K562 (cell line): ENCODE results near the gene API5. TPM values are rescaled to one million over a fixed set of nuclear protein-coding genes. Genes with fewer than 3 reads are reported as not detected.
A peak's percentile ranks its signal among the peaks of the same experiment; 100 is the strongest.

Source experiments
- BACH1 ChIP-seq: fragments of 200-800 bp; sonication (Bioruptor generic); IDR thresholded peaks from 2 replicates; pipeline ENCODE4 v1.6.1; 2016; ENCODE audit warnings: missing genetic modification characterization, missing compliant biosample characterization
- BCOR ChIP-seq: fragments of 450-650 bp; IDR thresholded peaks from 2 replicates; pipeline ENCODE4 v1.6.1; 2016
- CBX3 ChIP-seq, 2 experiments: IDR thresholded peaks; 1 replicate in 1 of 2; 2 replicates in 1 of 2; pipeline ENCODE4 v1.6.1; 2012; ENCODE audit warnings: inconsistent platforms in 2 of 2, low read length in 2 of 2, borderline replicate concordance in 1 of 2, control low read depth in 1 of 2
- FOSL1 ChIP-seq: fragments of 200-800 bp; sonication (Bioruptor generic); conservative IDR thresholded peaks from 2 replicates; pipeline ENCODE4 v1.6.1; 2016; ENCODE audit warnings: missing genetic modification characterization, missing compliant biosample characterization
- MED1 ChIP-seq: sonication (generic); formaldehyde crosslinking; IDR thresholded peaks from 2 replicates; pipeline ENCODE4 v1.8.1; 2023; ENCODE audit warnings: missing genetic modification reagents, borderline replicate concordance
- NELFE ChIP-seq: IDR thresholded peaks from 2 replicates; pipeline ENCODE4 v1.6.1; 2011; ENCODE audit warnings: mild to moderate bottlenecking; ENCODE audit not compliant: insufficient read depth, insufficient read length
- NFE2 ChIP-seq: IDR thresholded peaks from 2 replicates; pipeline ENCODE4 v1.6.1; 2014; ENCODE audit warnings: antibody characterized with exemption, low read depth
- POLR2AphosphoS2 ChIP-seq: IDR thresholded peaks from 2 replicates; pipeline ENCODE4 v1.6.1; 2012; ENCODE audit warnings: low read length, improper control_type of control experiment
- ZNF431 ChIP-seq: sonication (generic); formaldehyde crosslinking; IDR thresholded peaks from 2 replicates; pipeline ENCODE4 v1.8.0; 2022; ENCODE audit warnings: mild to moderate bottlenecking, missing genetic modification reagents
- ZNF778 ChIP-seq: fragments of 450-650 bp; formaldehyde crosslinking; IDR thresholded peaks from 2 replicates; pipeline ENCODE4 v1.4.0; 2020; ENCODE audit warnings: mild to moderate bottlenecking, moderate library complexity
- polyA plus RNA-seq, 8 experiments: library from polyadenylated mRNA; depleted of rRNA in 4 of 8; stranded (reverse) in 5 of 8; unstranded in 3 of 8; fragments of >200 nt; fragmentation: Nextera tagmentation in 2 of 8; fragmentation: Illumina TruSeq in 1 of 8; extraction: Ambion mirVana in 2 of 8; extraction: Trizol in 1 of 8; gene quantifications; 2 replicates each; pipeline versions ENCODE4 v1.2.1 to v1.2.3, GENCODE V29; 2011 to 2014; ENCODE audit warnings: inconsistent platforms in 1 of 8, missing spikeins in 1 of 8
- total RNA-seq, 7 experiments: library from RNA; depleted of rRNA in 6 of 7; stranded (reverse); fragments of >200 nt in 6 of 7; fragmentation: Illumina TruSeq in 2 of 7; extraction: Trizol in 2 of 7; gene quantifications; 2 replicates each; pipeline versions ENCODE4 v1.2.1 to v1.2.3, GENCODE V29; 2011 to 2021; ENCODE audit warnings: low replicate concordance in 1 of 7
- TF ChIP-seq, protein P1 (sequence below): fragments of 250-450 bp; sonication (Bioruptor Pico); IDR thresholded peaks from 2 replicates; pipeline ENCODE4 v1.5.0; 2022; ENCODE audit warnings: mild to moderate bottlenecking
- TF ChIP-seq, protein P2 (sequence below): fragments of 250-450 bp; sonication (Bioruptor Pico); IDR thresholded peaks from 2 replicates; pipeline ENCODE4 v1.8.0; 2021; ENCODE audit warnings: moderate library complexity, mild to moderate bottlenecking, inconsistent platforms
- TF ChIP-seq, protein P3 (sequence below): fragments of 450-650 bp; formaldehyde crosslinking; IDR thresholded peaks from 2 replicates; pipeline ENCODE4 v1.4.0; 2020; ENCODE audit warnings: mild to moderate bottlenecking, moderate library complexity
- TF ChIP-seq, protein P4 (sequence below), 2 experiments: fragments of 450-650 bp in 1 of 2; IDR thresholded peaks; 2 replicates each; pipeline ENCODE4 v1.6.1; 2011 to 2017; ENCODE audit warnings: low read depth in 2 of 2, antibody characterized with exemption in 1 of 2, borderline replicate concordance in 1 of 2, low read length in 1 of 2, mild to moderate bottlenecking in 1 of 2, mixed read lengths in 1 of 2; ENCODE audit not compliant: control insufficient read depth in 1 of 2
- TF ChIP-seq, protein P5 (sequence below): IDR thresholded peaks from 2 replicates; pipeline ENCODE4 v1.6.1; 2011; ENCODE audit not compliant: insufficient read length; ENCODE audit errors: extremely low read depth

API5 gene
- total and polyA plus RNA-seq, 9 of the 15 experiments (the other 6 are each of a cell fraction or from before 2014, with no cell fraction given) = 59.8 to 146 (median 123) TPM

DNA sequence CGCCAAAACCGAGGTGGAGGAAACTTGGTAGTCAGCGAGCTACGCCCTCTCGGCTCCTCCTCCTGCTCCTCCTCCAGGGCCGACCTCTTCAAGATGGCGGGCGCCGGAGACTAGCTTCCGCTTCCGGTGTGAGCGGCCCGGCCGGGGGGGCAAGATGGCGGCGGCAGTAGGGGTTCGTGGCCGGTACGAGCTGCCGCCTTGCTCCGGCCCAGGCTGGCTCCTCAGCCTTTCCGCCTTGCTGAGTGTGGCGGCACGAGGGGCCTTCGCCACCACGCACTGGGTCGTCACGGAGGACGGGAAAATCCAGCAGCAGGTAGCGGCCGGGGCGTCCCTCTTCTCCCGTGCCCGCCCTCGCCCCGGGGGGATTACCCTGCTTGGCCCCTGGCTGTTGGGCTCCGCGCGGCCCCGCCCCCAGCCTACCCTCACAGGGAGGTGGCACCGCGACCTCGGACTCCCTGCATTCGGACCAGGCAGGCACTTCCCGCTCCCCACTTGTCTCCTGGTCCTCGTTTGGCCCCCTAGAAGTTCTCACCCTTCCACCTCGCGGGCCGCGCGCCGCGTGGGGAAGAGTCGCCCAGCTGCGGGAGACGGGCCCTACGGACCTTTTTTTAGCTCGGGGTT is 47.1 kb downstream of the API5 start, which contains the start of gene TTC17 (continued):
- TF ChIP-seq, protein P1, sequence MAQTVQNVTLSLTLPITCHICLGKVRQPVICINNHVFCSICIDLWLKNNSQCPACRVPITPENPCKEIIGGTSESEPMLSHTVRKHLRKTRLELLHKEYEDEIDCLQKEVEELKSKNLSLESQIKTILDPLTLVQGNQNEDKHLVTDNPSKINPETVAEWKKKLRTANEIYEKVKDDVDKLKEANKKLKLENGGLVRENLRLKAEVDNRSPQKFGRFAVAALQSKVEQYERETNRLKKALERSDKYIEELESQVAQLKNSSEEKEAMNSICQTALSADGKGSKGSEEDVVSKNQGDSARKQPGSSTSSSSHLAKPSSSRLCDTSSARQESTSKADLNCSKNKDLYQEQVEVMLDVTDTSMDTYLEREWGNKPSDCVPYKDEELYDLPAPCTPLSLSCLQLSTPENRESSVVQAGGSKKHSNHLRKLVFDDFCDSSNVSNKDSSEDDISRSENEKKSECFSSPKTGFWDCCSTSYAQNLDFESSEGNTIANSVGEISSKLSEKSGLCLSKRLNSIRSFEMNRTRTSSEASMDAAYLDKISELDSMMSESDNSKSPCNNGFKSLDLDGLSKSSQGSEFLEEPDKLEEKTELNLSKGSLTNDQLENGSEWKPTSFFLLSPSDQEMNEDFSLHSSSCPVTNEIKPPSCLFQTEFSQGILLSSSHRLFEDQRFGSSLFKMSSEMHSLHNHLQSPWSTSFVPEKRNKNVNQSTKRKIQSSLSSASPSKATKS (CRISPR knock-in tag) = no peak
- TF ChIP-seq FOSL1 (tag) = peak; percentile 10; the same call in 1 of the 2 replicates
- TF ChIP-seq, protein P2, sequence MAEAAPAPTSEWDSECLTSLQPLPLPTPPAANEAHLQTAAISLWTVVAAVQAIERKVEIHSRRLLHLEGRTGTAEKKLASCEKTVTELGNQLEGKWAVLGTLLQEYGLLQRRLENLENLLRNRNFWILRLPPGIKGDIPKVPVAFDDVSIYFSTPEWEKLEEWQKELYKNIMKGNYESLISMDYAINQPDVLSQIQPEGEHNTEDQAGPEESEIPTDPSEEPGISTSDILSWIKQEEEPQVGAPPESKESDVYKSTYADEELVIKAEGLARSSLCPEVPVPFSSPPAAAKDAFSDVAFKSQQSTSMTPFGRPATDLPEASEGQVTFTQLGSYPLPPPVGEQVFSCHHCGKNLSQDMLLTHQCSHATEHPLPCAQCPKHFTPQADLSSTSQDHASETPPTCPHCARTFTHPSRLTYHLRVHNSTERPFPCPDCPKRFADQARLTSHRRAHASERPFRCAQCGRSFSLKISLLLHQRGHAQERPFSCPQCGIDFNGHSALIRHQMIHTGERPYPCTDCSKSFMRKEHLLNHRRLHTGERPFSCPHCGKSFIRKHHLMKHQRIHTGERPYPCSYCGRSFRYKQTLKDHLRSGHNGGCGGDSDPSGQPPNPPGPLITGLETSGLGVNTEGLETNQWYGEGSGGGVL (CRISPR knock-in tag) = no peak
- no peak for TF ChIP-seq POLR2AphosphoS2
- TF ChIP-seq, protein P3, sequence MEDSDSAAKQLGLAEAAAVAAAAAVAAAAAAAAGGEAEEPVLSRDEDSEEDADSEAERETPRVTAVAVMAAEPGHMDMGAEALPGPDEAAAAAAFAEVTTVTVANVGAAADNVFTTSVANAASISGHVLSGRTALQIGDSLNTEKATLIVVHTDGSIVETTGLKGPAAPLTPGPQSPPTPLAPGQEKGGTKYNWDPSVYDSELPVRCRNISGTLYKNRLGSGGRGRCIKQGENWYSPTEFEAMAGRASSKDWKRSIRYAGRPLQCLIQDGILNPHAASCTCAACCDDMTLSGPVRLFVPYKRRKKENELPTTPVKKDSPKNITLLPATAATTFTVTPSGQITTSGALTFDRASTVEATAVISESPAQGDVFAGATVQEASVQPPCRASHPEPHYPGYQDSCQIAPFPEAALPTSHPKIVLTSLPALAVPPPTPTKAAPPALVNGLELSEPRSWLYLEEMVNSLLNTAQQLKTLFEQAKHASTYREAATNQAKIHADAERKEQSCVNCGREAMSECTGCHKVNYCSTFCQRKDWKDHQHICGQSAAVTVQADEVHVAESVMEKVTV (CRISPR knock-in tag) = no peak
- TF ChIP-seq, protein P4, sequence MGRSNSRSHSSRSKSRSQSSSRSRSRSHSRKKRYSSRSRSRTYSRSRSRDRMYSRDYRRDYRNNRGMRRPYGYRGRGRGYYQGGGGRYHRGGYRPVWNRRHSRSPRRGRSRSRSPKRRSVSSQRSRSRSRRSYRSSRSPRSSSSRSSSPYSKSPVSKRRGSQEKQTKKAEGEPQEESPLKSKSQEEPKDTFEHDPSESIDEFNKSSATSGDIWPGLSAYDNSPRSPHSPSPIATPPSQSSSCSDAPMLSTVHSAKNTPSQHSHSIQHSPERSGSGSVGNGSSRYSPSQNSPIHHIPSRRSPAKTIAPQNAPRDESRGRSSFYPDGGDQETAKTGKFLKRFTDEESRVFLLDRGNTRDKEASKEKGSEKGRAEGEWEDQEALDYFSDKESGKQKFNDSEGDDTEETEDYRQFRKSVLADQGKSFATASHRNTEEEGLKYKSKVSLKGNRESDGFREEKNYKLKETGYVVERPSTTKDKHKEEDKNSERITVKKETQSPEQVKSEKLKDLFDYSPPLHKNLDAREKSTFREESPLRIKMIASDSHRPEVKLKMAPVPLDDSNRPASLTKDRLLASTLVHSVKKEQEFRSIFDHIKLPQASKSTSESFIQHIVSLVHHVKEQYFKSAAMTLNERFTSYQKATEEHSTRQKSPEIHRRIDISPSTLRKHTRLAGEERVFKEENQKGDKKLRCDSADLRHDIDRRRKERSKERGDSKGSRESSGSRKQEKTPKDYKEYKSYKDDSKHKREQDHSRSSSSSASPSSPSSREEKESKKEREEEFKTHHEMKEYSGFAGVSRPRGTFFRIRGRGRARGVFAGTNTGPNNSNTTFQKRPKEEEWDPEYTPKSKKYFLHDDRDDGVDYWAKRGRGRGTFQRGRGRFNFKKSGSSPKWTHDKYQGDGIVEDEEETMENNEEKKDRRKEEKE (IDR thresholded peaks at IDR 0.05; ENCODE audit: borderline replicate concordance in 1 of 2, control insufficient read depth in 1 of 2, low read depth in 2 of 2, low read length in 1 of 2) = no peak
- TF ChIP-seq MED1 (CRISPR knock-in tag) = no peak
- TF ChIP-seq NELFE = no peak
- TF ChIP-seq CBX3 (IDR thresholded peaks at IDR 0.05; ENCODE audit: borderline replicate concordance in 1 of 2, low read length in 2 of 2) = no peak
- TF ChIP-seq ZNF778 (CRISPR knock-in tag) = no peak
- no peak for TF ChIP-seq BCOR
- TF ChIP-seq, protein P5, sequence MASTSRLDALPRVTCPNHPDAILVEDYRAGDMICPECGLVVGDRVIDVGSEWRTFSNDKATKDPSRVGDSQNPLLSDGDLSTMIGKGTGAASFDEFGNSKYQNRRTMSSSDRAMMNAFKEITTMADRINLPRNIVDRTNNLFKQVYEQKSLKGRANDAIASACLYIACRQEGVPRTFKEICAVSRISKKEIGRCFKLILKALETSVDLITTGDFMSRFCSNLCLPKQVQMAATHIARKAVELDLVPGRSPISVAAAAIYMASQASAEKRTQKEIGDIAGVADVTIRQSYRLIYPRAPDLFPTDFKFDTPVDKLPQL = peak; percentile 72
- TF ChIP-seq BACH1 = no peak
- TF ChIP-seq ZNF431 (CRISPR knock-in tag) = 0 out of 2 replicates have a peak, but pooled peaks have one; percentile 19
- no peak for TF ChIP-seq NFE2
